Measurements from ENCODE around the gene UBXN4. TPM values are rescaled to one million over a fixed set of nuclear protein-coding genes. Genes with fewer than 3 reads are reported as not detected.

The UBXN4 gene
- polyA plus RNA-seq, 1 of the 3 experiments (the other 2 are of a cell fraction), result 32.7 TPM

- Histone ChIP-seq H3K36me3 (replicated peaks in 1 of 2; ENCODE audit: control insufficient read depth in 1 of 2, insufficient read depth in 2 of 2, low read length in 1 of 2) (no peaks in the 10 kb centered on the region), H3K4me3 (ENCODE audit: low read depth in 2 of 2, low read length in 1 of 2) (no peak overlapping the region), H3K9me3 (no peaks in the 10 kb centered on the region), H3K27me3 (ENCODE audit: insufficient read depth) (no peaks in the 10 kb centered on the region), H3K79me2 (ENCODE audit: insufficient read depth) (no peaks in the 10 kb centered on the region), H3K9ac (no peak overlapping the region), H3F3A (replicated peaks; ENCODE audit: insufficient read depth) (no peaks in the 10 kb centered on the region), H4K20me1 (ENCODE audit: insufficient read depth) (no peaks in the 10 kb centered on the region), H2AFZ (ENCODE audit: low read depth) (no peak overlapping the region), H3K9me2 (no peaks in the 10 kb centered on the region), H3K4me2 (no peak overlapping the region), H3K27ac (ENCODE audit: low read depth in 2 of 2, low read length in 1 of 2) (no peak overlapping the region), H3K4me1 (ENCODE audit: control insufficient read depth in 1 of 2, insufficient read depth in 2 of 2, low read depth in 1 of 2, low read length in 1 of 2) (no peaks in the 10 kb centered on the region; a peak in 1 of 4 replicates)
- CTCF ChIA-PET, result no interaction called here
- 70% methylated on average over 14 of the region's 14 CpGs for WGBS (ENCODE audit: low lambda C conversion rate)
- TF ChIP-seq SIN3A (IDR thresholded peaks at IDR 0.05; ENCODE audit: borderline replicate concordance, low read depth, low read length) (no peak), MAX (IDR thresholded peaks at IDR 0.05; ENCODE audit: low read depth) (no peak), REST (IDR thresholded peaks at IDR 0.05; ENCODE audit: low read depth, low read length) (no peak), POLR2AphosphoS5 (IDR thresholded peaks at IDR 0.05; ENCODE audit: low read depth, low read length) (no peak), YY1 (IDR thresholded peaks at IDR 0.05; ENCODE audit: low read depth) (no peak), JUND (IDR thresholded peaks at IDR 0.05) (no peak), GABPA (IDR thresholded peaks at IDR 0.05; ENCODE audit: low read depth) (no peak)
- POLR2A ChIA-PET, result no interaction called here
- no peak for DNase-seq
Measured at GRCh38 chr2:135831180-135831812, 89.6 kb downstream of the UBXN4 start.

GRCh38 chr2:135832891-135833290, 91.2 kb downstream of the UBXN4 start:
- CTCF ChIA-PET, result interaction anchor here (1.2 kb wide), 1 partner anchor 35 kb away, joined by 5 read pairs; no protein-coding TSS in a partner anchor
- no peaks in the 10 kb centered on the region for H4K20me1 ChIP-seq (ENCODE audit: insufficient read depth)
- 93% methylated on average over 6 of the region's 6 CpGs for WGBS (ENCODE audit: low lambda C conversion rate)

More at GRCh38 chr2:135832891-135833290, 91.2 kb downstream of the UBXN4 start:
- Histone ChIP-seq H3K27me3 (ENCODE audit: insufficient read depth) (no peaks in the 10 kb centered on the region), H3K36me3 (replicated peaks in 1 of 2; ENCODE audit: control insufficient read depth in 1 of 2, insufficient read depth in 2 of 2, low read length in 1 of 2) (no peaks in the 10 kb centered on the region), H3K4me3 (ENCODE audit: low read depth in 2 of 2, low read length in 1 of 2) (no peak overlapping the region), H2AFZ (ENCODE audit: low read depth) (no peak overlapping the region), H3F3A (replicated peaks; ENCODE audit: insufficient read depth) (no peaks in the 10 kb centered on the region), H3K9me3 (no peaks in the 10 kb centered on the region), H3K4me2 (no peak overlapping the region), H3K79me2 (ENCODE audit: insufficient read depth) (no peaks in the 10 kb centered on the region), H3K4me1 (ENCODE audit: control insufficient read depth in 1 of 2, insufficient read depth in 2 of 2, low read depth in 1 of 2, low read length in 1 of 2) (no peaks in the 10 kb centered on the region), H3K9ac (no peak overlapping the region), H3K9me2 (no peaks in the 10 kb centered on the region), H3K27ac (ENCODE audit: low read depth in 2 of 2, low read length in 1 of 2) (no peak overlapping the region)
- POLR2A ChIA-PET, result no interaction called here
- DNase-seq, result no peak
- no peak for TF ChIP-seq TCF12 (IDR thresholded peaks at IDR 0.05)
- TF ChIP-seq EP300 (IDR thresholded peaks at IDR 0.05; ENCODE audit: borderline replicate concordance in 1 of 2, low read depth in 1 of 2, low read length in 1 of 2), result no peak
- TF ChIP-seq USF1 (IDR thresholded peaks at IDR 0.05; ENCODE audit: borderline replicate concordance, low read depth), result no peak
- no peak for TF ChIP-seq TAF1 (IDR thresholded peaks at IDR 0.05; ENCODE audit: borderline replicate concordance, low read depth, low read length)
- no peak for TF ChIP-seq RCOR1 (IDR thresholded peaks at IDR 0.05; ENCODE audit: low read length)
- TF ChIP-seq USF2 (IDR thresholded peaks at IDR 0.05; ENCODE audit: borderline replicate concordance, low read depth, low read length), result no peak
- TF ChIP-seq ELF1 (IDR thresholded peaks at IDR 0.05), result no peak
- no peak for TF ChIP-seq POLR2AphosphoS5 (IDR thresholded peaks at IDR 0.05; ENCODE audit: low read depth, low read length)
- TF ChIP-seq GATA2 (CRISPR knock-in tag; IDR thresholded peaks at IDR 0.05), result no peak
- no peak for TF ChIP-seq MAX (IDR thresholded peaks at IDR 0.05; ENCODE audit: low read depth)
- TF ChIP-seq RXRA (IDR thresholded peaks at IDR 0.05; ENCODE audit: borderline replicate concordance, low read depth), result no peak
- TF ChIP-seq ZBTB33 (IDR thresholded peaks at IDR 0.05; ENCODE audit: borderline replicate concordance, low read depth), result no peak
